Uterus (tissue), 4 donors: ENCODE data around the gene PHF2. TPM values are rescaled to one million over a fixed set of nuclear protein-coding genes. Genes with fewer than 3 reads are reported as not detected.
A peak's percentile ranks its signal among the peaks of the same experiment; 100 is the strongest.

Experiments
- DNase-seq, 2 donors: peaks; one replicate each; pipeline ENCODE4 v3.0.0-alpha.2; 2019 to 2020
- H3K27ac ChIP-seq, 2 donors: fragments of 200-600 bp; sonication (generic); 1 replicate in 1 of 2; 2 replicates in 1 of 2; pipeline ENCODE4 v1.5.1; 2016 to 2018
- H3K27me3 ChIP-seq, 2 donors: fragments of 200-600 bp; sonication (generic); one replicate each; pipeline ENCODE4 v1.5.1; 2018 to 2019; ENCODE audit warnings: control low read depth in 1 of 2
- H3K36me3 ChIP-seq, 2 donors: fragments of 200-600 bp; sonication (generic); one replicate each; pipeline ENCODE4 v1.5.1; 2019; ENCODE audit warnings: control low read depth in 1 of 2
- H3K4me1 ChIP-seq, 2 donors: fragments of 200-600 bp; sonication (generic); one replicate each; pipeline ENCODE4 v1.5.1; 2018 to 2019; ENCODE audit warnings: control low read depth in 1 of 2
- H3K4me3 ChIP-seq, 2 donors: fragments of 200-600 bp; sonication (generic); 1 replicate in 1 of 2; 2 replicates in 1 of 2; pipeline ENCODE4 v1.5.1; 2018 to 2019; ENCODE audit warnings: mild to moderate bottlenecking in 1 of 2
- H3K9me3 ChIP-seq, 2 donors: fragments of 200-600 bp; sonication (generic); one replicate each; pipeline ENCODE4 v1.5.1; 2019; ENCODE audit warnings: control low read depth in 1 of 2
- CTCF ChIP-seq, 4 experiments: fragments of 200-600 bp in 2 of 4; fragments of 450-650 bp in 2 of 4; sonication (generic) in 2 of 4; IDR thresholded peaks; one replicate each; pipeline ENCODE4 v1.5.1; 2016 to 2019; ENCODE audit warnings: antibody characterized with exemption in 4 of 4, mild to moderate bottlenecking in 2 of 4, moderate library complexity in 1 of 4
- POLR2A ChIP-seq, 2 donors: fragments of 450-650 bp; IDR thresholded peaks; one replicate each; pipeline ENCODE4 v1.6.1; 2016; ENCODE audit warnings: antibody characterized with exemption in 2 of 2, mild to moderate bottlenecking in 1 of 2, moderate library complexity in 1 of 2
- intact Hi-C: fragments of 100-400 bp; cut with DNase I; formaldehyde crosslinking; loops from one replicate; pipeline ENCODE4 v1.15.1; 2023; ENCODE audit warnings: low total_unique reads
- total RNA-seq, 4 donors: library from RNA; depleted of rRNA in 3 of 4; stranded (reverse); fragments of >200 nt in 3 of 4; gene quantifications; one replicate each; pipeline versions ENCODE4 v1.1.0 to v1.2.4, GENCODE V29; 2014 to 2023
- donor health status: DM: yes; HTN: yes; CAD: no.

The PHF2 gene
- total RNA-seq, 4 donors from 2014 or later, result 7.7 to 54.5 (median 25.0) TPM

- Histone ChIP-seq H3K27ac (peak overlapping the region in 1 of 2 donors; percentile 42), H3K4me1 (no peaks in the 10 kb centered on the region), H3K27me3 (no peaks in the 10 kb centered on the region), H3K36me3 (no peaks in the 10 kb centered on the region), H3K4me3 (no peak overlapping the region), H3K9me3 (peaks cover 0 to under 1% of the 10 kb centered on the region in 2 donors)
- TF ChIP-seq POLR2A (IDR thresholded peaks at IDR 0.05) (no peak), CTCF (IDR thresholded peaks at IDR 0.05) (no peak)
- peak in 1 of 2 donors; percentile 49 for DNase-seq
- intact Hi-C loops, result no loop called here
These were observed 27.5 kb downstream of the PHF2 start for GRCh38 chr9:93603906-93604326.

- Histone ChIP-seq H3K9me3 (peaks cover 0 to 16% of the 10 kb centered on the region in 2 donors), H3K27ac (no peak overlapping the region)
These were observed 29.8 kb downstream of the PHF2 start for GRCh38 chr9:93606187-93606586.

GRCh38 chr9:93610206-93610605 is 33.8 kb downstream of the PHF2 start:
- H3K4me1 ChIP-seq, result no peaks in the 10 kb centered on the region
- H3K27ac ChIP-seq, result no peak overlapping the region
- H3K9me3 ChIP-seq, result peaks cover 0 to 16% of the 10 kb centered on the region in 2 donors
- H3K4me3 ChIP-seq, result no peak overlapping the region
- no peak for DNase-seq
- no peaks in the 10 kb centered on the region for H3K36me3 ChIP-seq
- H3K27me3 ChIP-seq, result no peaks in the 10 kb centered on the region
- intact Hi-C loops, result no loop called here
- no peak for TF ChIP-seq CTCF (IDR thresholded peaks at IDR 0.05)
- TF ChIP-seq POLR2A (IDR thresholded peaks at IDR 0.05), result no peak

More at GRCh38 chr9:93606187-93606586, 29.8 kb downstream of the PHF2 start:
- H3K4me3 ChIP-seq, result no peak overlapping the region
- DNase-seq, result no peak
- intact Hi-C loops, result no loop called here
- H3K27me3 ChIP-seq, result no peaks in the 10 kb centered on the region
- H3K4me1 ChIP-seq, result no peaks in the 10 kb centered on the region
- no peaks in the 10 kb centered on the region for H3K36me3 ChIP-seq
- TF ChIP-seq POLR2A (IDR thresholded peaks at IDR 0.05) (no peak), CTCF (IDR thresholded peaks at IDR 0.05) (no peak)

GRCh38 chr9:93612052-93612795 is 35.8 kb downstream of the PHF2 start:
- H3K27me3 ChIP-seq, result no peaks in the 10 kb centered on the region
- no peak overlapping the region for H3K4me3 ChIP-seq
- DNase-seq, result no peak
- peaks cover 0 to 16% of the 10 kb centered on the region in 2 donors for H3K9me3 ChIP-seq
- H3K27ac ChIP-seq, result no peak overlapping the region
- no peaks in the 10 kb centered on the region for H3K36me3 ChIP-seq
- TF ChIP-seq CTCF (IDR thresholded peaks at IDR 0.05) (no peak), POLR2A (IDR thresholded peaks at IDR 0.05) (no peak)
- intact Hi-C loops, result no loop called here
- H3K4me1 ChIP-seq, result no peaks in the 10 kb centered on the region

- Histone ChIP-seq H3K9me3 (peaks cover 0 to 16% of the 10 kb centered on the region in 2 donors), H3K36me3 (no peaks in the 10 kb centered on the region), H3K27ac (no peak overlapping the region), H3K4me1 (no peaks in the 10 kb centered on the region), H3K27me3 (no peaks in the 10 kb centered on the region), H3K4me3 (no peak overlapping the region)
- DNase-seq, result no peak
- intact Hi-C loops, result no loop called here
- no peak for TF ChIP-seq CTCF (IDR thresholded peaks at IDR 0.05)
- no peak for TF ChIP-seq POLR2A (IDR thresholded peaks at IDR 0.05)
These were observed 36.4 kb downstream of the PHF2 start for GRCh38 chr9:93612796-93613154.
